Neuron (in vitro differentiated cells): Measurements from ENCODE around the gene INPP5A.
"Not testable (repeated sequence)": the region's sequence is repeated elsewhere in the genome, so short reads cannot be mapped to it uniquely, and the experiment has no call there.

Experiments used
- H2AFZ ChIP-seq: one replicate; pipeline ENCODE4 v1.6.1; 2013; ENCODE audit warnings: low read depth, mild to moderate bottlenecking, inconsistent platforms, low read length, moderate library complexity
- H3K27me3 ChIP-seq: one replicate; pipeline ENCODE4 v1.6.1; 2013; ENCODE audit warnings: low read length; ENCODE audit not compliant: insufficient read depth
- H3K36me3 ChIP-seq: one replicate; pipeline ENCODE4 v1.6.1; 2013; ENCODE audit warnings: low read length; ENCODE audit not compliant: insufficient read depth
- H3K4me1 ChIP-seq: one replicate; pipeline ENCODE4 v1.6.1; 2013; ENCODE audit warnings: low read length; ENCODE audit not compliant: insufficient read depth
- H3K4me3 ChIP-seq: 2 replicates; pipeline ENCODE4 v1.5.1; 2013; ENCODE audit warnings: mild to moderate bottlenecking, low read length, moderate library complexity
- H3K9me3 ChIP-seq: one replicate; pipeline ENCODE4 v1.6.1; 2013; ENCODE audit warnings: low read length

INPP5A gene

DNA sequence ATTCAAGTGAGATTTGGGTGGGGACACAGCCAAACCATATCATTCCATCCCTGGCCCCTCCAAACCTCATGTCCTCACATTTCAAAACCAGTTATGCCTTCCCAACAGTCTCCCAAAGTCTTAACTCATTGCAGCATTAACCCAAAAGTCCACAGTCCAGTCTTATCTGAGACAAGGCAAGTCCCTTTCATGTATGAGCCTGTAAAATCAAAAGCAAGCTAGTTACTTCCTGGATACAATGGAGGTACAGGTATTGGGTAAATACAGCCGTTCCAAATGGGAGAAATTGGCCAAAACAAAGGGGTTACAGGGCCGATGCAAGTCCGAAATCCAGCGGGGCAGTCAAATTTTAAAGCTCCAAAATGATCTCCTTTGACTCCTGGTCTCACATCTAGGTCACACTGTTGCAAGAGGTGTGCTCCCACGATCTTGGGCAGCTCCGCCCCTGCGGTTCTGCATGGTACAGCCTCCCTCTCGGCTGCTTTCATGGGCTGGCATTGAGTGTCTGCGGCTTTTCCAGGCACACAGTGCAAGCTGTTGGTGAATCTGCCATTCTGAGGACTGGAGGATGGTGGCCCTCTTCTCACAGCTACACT lies 61.5 kb downstream of the INPP5A start:
- not testable (repeated sequence) for H3K4me3 ChIP-seq, H3K4me1 ChIP-seq, H2AFZ ChIP-seq, H3K27me3 ChIP-seq, H3K36me3 ChIP-seq
- H3K9me3 ChIP-seq: peaks cover 10% of the 10 kb centered on the region

DNA sequence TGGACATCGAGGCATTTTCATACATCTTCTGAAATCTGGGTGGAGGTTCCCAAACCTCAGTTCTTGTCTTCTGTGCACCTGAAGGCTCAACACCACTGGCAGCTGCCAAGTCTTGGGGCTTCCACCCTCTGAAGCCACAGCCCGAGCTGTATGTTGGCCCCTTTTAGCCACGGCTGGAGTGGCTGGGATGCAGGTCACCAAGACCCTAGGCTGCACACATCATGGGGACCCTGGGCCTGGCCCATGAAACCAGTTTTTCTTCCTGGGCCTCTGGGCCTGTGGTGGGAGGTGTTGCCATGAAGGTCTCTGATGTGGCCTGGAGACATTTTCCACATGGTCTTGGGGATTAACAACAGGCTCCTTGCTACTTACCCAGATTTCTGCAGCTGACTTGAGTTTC lies 62.1 kb downstream of the INPP5A start:
- H3K9me3 ChIP-seq: peaks cover 12% of the 10 kb centered on the region
- no peaks in the 10 kb centered on the region for H3K27me3 ChIP-seq
- peaks cover 6% of the 10 kb centered on the region for H3K4me1 ChIP-seq
- H3K4me3 ChIP-seq: no peak overlapping the region
- H2AFZ ChIP-seq: no peak overlapping the region
- H3K36me3 ChIP-seq: no peaks in the 10 kb centered on the region

DNA sequence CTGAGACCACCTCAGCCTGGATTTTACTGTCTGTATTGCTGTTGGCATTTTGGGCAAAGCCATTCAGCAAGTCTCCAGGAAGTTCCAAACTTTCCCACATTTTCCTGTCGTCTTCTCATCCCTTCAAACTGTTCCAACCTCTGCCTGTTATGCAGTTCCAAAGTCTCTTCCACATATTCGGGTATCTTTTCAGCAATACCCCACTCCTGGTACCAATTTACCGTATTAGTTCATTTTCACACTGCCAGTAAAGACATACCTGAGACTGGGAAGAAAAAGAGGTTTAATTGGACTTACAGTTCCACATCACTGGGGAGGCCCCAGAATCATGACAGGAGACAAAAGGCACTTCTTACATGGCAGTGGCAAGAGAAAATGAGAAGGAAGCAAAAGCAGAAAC lies 62.8 kb downstream of the INPP5A start:
- no peak overlapping the region for H2AFZ ChIP-seq
- no peaks in the 10 kb centered on the region for H3K27me3 ChIP-seq
- H3K9me3 ChIP-seq: peaks cover 12% of the 10 kb centered on the region
- H3K4me1 ChIP-seq: peaks cover 6% of the 10 kb centered on the region
- H3K36me3 ChIP-seq: no peaks in the 10 kb centered on the region
- no peak overlapping the region for H3K4me3 ChIP-seq

DNA sequence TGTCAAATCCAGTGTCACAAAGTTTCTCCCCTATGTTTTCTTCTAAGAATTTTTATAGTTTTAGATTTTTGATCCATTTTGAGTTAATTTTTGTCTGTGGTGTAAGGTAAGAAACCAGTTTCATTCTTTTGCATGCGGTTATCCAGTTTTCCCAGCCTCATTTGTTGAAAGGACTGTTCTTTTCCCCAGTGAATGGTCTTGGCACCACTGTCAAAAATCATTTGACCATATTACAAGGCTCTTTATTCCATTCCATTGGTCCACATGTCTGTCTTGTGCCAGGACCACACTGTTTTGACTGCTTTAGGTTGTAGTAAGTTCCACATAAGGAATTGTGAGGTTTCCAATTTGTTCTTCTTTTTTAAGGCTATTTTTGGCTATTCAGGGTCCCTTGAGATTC lies 64.0 kb downstream of the INPP5A start:
- H2AFZ ChIP-seq: no peak overlapping the region
- peaks cover 12% of the 10 kb centered on the region for H3K9me3 ChIP-seq
- H3K4me1 ChIP-seq: peaks cover 6% of the 10 kb centered on the region
- H3K4me3 ChIP-seq: no peak overlapping the region
- H3K27me3 ChIP-seq: no peaks in the 10 kb centered on the region
- H3K36me3 ChIP-seq: no peaks in the 10 kb centered on the region

DNA sequence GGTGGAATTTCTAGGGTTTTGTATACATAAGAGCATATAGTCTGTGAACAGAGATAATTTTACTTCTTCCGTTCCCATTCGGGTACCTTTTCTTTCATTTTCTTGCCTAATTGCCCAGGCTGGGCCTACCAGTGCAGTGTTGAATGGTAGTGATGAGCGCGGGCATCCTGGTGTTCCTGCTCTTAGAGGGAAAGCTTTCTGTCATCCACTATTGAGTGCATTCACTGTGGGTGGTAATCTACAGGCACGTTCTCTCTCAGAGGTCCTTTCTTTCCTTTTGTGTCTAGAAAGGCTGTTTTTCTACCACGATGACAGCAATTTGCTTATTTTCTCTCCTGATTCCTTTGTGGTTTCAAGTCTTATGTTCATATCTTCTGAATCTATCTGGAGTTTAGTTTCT lies 65.0 kb downstream of the INPP5A start:
- H3K27me3 ChIP-seq: no peaks in the 10 kb centered on the region
- H3K9me3 ChIP-seq: peaks cover 12% of the 10 kb centered on the region
- H3K36me3 ChIP-seq: no peaks in the 10 kb centered on the region
- no peak overlapping the region for H2AFZ ChIP-seq
- peaks cover 6% of the 10 kb centered on the region for H3K4me1 ChIP-seq
- H3K4me3 ChIP-seq: no peak overlapping the region

DNA sequence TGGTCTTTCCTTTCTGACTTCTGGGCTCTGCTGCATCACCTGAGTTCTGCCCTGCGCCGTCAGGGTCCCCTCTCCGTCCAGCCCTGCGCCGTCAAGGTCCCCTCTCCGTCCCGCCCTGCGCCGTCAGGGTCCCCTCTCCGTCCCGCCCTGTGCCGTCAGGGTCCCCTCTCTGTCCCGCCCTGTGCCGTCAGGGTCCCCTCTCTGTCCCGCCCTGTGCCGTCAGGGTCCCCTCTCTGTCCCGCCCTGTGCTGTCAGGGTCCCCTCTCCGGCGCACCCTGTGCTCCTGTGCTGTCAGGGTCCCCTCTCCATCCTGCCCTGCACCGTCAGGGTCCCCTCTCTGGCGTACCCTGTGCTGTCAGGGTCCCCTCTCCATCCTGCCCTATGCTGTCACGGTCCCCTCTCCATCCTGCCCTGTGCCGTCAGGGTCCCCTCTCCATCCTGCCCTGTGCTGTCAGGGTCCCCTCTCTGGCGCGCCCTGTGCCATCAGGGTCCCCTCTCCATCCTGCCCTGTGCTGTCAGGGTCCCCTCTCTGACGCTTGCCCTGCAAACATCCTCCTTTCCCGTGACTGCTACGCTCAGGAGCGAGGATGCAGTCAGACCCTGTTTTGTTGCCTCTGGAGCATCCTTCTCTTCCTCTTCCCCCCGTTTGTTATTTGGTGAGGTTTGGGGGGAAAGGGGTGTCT lies 66.4 kb downstream of the INPP5A start:
- H3K9me3 ChIP-seq: peaks cover 10% of the 10 kb centered on the region
- no peak overlapping the region for H2AFZ ChIP-seq
- peaks cover 6% of the 10 kb centered on the region for H3K4me1 ChIP-seq
- H3K36me3 ChIP-seq: no peaks in the 10 kb centered on the region
- no peak overlapping the region for H3K4me3 ChIP-seq
- no peaks in the 10 kb centered on the region for H3K27me3 ChIP-seq

DNA sequence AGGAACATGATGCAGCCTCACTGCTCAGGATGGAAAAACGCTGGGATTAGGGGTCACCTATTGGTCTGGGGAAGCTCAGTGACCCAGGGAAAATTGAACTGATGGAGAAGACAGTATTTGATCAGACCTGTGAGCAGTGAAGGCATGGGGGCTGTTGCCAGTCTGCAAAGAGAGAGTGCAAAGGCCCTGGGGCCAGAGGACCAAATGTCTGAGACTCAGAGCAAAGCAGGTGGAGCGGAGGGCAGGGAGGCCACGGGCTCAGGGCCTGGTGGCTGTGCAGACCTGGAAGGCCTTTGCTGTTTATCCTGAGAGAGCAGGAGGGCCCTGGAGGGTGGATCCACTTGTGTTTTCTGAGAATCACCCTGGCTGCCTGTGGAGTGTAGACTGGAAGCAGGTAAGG lies 67.1 kb downstream of the INPP5A start:
- Histone ChIP-seq H2AFZ (no peak overlapping the region), H3K9me3 (peaks cover 6% of the 10 kb centered on the region), H3K27me3 (no peaks in the 10 kb centered on the region), H3K4me1 (peaks cover 6% of the 10 kb centered on the region), H3K36me3 (no peaks in the 10 kb centered on the region), H3K4me3 (no peak overlapping the region)

DNA sequence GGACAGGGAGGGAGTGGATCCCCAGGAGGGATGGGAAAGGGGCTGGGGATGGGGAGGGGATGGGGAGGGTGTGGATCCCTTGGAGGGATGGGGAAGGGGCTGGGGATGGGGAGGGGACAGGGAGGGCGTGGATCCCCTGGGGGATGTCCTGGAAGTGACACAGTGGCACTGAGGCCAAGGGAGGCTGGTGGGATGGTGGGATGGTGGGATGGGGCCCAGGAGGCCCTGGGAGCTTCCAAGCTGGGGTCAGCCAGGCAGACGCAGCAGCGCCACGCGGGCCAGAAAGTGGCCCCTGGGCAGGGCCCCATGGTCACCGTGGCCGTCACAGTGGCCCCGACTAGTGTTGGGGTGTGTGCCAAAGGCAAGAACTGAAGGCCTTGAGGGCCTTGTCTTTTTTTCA lies 67.8 kb downstream of the INPP5A start:
- no peaks in the 10 kb centered on the region for H3K27me3 ChIP-seq
- H2AFZ ChIP-seq: no peak overlapping the region
- peaks cover 4% of the 10 kb centered on the region for H3K9me3 ChIP-seq
- no peak overlapping the region for H3K4me3 ChIP-seq
- H3K36me3 ChIP-seq: no peaks in the 10 kb centered on the region
- peaks cover 6% of the 10 kb centered on the region for H3K4me1 ChIP-seq

DNA sequence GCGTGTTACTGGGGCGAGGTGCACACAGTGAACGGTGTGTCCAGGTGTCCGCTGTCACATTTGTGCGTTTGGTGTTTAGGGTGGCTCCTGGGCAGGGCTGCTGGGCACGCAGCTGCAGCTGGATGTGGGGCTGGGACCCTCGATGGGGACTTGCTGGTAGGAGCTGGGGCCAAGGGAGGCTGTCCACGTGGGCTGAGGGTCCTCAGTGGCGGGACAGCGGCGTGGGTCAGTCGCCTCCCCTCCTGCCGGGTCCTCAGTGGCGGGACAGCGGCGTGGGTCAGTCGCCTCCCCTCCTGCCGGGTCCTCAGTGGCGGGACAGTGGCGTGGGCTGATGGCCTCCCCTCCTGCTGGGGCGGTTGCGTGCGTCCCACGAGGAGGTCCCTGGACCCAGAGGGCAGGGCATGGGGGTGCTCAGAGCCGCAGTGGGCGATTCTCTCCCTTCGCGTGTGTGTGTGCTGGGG lies 68.5 kb downstream of the INPP5A start:
- no peak overlapping the region for H3K4me3 ChIP-seq
- no peaks in the 10 kb centered on the region for H3K36me3 ChIP-seq
- no peak overlapping the region for H2AFZ ChIP-seq
- H3K4me1 ChIP-seq: peaks cover 6% of the 10 kb centered on the region
- peaks cover 4% of the 10 kb centered on the region for H3K9me3 ChIP-seq
- no peaks in the 10 kb centered on the region for H3K27me3 ChIP-seq

DNA sequence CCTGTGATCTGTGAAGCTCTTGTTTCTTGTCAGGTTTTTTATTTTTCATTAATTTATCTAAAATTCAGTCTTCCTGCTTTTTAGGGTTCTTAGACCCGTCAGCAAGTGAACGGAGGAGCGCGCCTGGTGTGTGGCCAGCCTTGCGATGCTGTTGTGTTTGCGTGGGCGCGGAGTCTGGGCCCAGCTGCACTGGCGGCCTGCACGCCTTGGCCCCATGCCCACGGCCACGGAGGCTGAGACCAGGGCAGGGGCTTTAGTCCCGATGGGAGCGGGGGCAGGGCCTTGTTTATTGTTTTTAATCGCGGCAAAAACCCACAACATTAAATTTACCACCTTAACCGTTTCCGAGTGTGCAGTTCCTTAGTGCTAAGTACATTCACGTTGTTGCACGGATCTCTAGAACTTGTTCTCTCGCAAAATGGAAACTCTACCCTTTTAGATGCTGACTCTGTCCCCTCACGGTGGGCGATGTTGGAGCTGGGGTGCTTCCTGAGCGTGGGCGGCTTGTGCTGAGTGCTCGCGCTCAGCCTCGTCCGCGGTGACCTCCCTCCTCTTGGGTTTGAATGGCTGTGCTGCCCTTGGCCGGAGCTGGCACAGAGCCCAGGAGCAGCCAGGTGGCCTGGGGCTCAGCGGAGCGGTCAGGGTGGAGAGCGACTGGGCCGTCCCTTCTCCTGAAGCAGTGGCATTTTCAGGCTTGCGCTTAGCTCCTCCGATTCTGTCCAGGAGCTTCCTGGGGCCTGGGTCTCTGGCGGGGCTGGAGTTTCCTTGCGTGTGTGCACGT lies 69.1 kb downstream of the INPP5A start:
- H3K4me3 ChIP-seq: no peak overlapping the region
- peaks cover 6% of the 10 kb centered on the region for H3K4me1 ChIP-seq
- H3K27me3 ChIP-seq: no peaks in the 10 kb centered on the region
- no peak overlapping the region for H2AFZ ChIP-seq
- H3K9me3 ChIP-seq: peaks cover 4% of the 10 kb centered on the region
- no peaks in the 10 kb centered on the region for H3K36me3 ChIP-seq

DNA sequence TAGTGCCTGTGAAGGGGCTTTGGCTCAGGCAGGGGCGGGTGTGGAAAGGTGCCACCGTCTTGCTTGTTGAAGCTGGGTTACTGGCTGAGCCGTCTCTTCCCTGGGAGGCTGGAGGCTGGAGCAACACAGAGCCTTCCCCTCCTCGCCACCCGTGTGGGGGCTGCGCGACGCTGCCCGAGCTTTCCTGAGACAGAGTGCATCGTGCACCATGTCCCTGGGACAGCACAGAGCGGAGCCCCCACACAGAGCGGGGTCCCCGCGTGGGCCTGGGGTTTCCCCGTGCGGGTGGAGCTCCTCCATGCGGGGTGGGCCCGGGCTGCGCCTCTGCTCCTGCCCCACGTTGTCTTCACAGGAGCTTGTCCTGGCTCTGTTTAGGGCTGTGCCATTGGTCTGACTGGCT lies 69.9 kb downstream of the INPP5A start:
- no peaks in the 10 kb centered on the region for H3K27me3 ChIP-seq
- H3K4me3 ChIP-seq: no peak overlapping the region
- peaks cover 5% of the 10 kb centered on the region for H3K4me1 ChIP-seq
- no peaks in the 10 kb centered on the region for H3K36me3 ChIP-seq
- peaks cover 4% of the 10 kb centered on the region for H3K9me3 ChIP-seq
- H2AFZ ChIP-seq: no peak overlapping the region

DNA sequence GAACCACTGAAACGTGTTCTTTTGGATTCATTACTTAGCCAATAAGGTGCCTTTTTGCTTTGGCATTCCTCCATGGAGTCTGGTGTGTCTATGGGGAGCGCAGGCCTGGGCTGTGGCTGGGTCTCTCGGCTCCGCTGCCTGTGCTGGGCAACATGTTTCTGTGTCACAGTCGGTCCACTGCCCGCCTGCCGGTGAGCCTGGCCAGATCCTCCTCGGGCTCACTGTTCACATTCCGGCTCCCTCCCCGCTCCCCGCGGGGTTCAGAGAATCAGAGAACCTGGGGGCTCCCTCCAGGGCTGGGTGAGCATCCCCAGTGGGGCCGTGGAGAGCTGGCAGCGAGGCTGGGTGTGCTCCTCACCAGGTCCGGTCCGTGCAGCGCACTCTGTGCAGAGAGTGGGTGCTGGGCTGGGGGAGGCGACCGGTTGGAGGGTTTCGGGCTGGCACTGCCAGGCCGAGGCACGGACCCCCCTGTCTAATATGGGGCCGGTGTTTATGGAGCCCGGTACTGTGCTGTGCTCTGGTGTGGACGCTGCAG lies 70.4 kb downstream of the INPP5A start:
- H3K9me3 ChIP-seq: peaks cover 4% of the 10 kb centered on the region
- no peak overlapping the region for H2AFZ ChIP-seq
- H3K4me1 ChIP-seq: no peaks in the 10 kb centered on the region
- no peaks in the 10 kb centered on the region for H3K36me3 ChIP-seq
- H3K4me3 ChIP-seq: no peak overlapping the region
- H3K27me3 ChIP-seq: no peaks in the 10 kb centered on the region

DNA sequence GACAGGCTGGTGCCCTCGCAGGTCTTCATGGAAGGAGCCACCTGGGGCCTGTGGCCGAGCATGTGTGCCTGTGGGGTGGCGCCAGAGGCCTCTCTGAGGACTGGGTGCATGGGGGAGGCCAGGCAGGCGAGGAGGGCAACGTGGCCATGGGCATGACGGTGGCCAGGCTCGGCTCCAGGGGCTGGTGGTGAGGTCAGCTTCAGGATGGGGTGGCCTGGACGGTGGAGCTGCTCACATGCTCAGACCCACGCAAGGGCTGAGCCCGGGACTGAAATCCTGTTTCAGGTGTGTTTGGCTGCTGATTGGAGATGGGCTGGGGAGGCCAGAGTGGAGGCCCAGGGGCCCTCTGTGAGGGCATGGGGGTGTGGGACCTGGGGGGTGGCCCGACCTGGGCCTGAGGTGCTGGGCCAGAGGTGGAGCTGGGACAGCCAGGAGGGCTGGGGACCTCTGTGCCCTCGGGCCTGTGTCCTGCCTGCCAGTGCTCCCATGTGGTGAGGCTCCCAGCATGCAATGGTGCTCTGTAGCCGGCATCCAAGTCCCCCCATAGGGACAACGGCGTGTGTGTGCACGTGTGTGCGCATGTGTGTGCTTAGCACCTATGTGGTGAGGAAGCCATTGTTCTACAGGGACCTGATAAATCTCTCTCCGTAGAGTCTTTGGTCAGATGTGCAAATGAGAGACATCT lies 71.1 kb downstream of the INPP5A start:
- Histone ChIP-seq H3K36me3 (no peaks in the 10 kb centered on the region), H3K4me3 (no peak overlapping the region), H2AFZ (no peak overlapping the region), H3K4me1 (no peaks in the 10 kb centered on the region), H3K9me3 (peaks cover 4% of the 10 kb centered on the region), H3K27me3 (no peaks in the 10 kb centered on the region)
